ENCODE results near the gene HDAC8.
"Not testable (repeated sequence)": the region's sequence is repeated elsewhere in the genome, so short reads cannot be mapped to it uniquely, and the experiment has no call there.

HDAC8 gene

GRCh38 chrX:72461288-72461687, 111.4 kb downstream of the HDAC8 start:
- no peak for DNase-seq (ENCODE audit: low read depth)

GRCh38 chrX:72460715-72461114, 111.9 kb downstream of the HDAC8 start:
- no peak for DNase-seq (ENCODE audit: low read depth)

DNA sequence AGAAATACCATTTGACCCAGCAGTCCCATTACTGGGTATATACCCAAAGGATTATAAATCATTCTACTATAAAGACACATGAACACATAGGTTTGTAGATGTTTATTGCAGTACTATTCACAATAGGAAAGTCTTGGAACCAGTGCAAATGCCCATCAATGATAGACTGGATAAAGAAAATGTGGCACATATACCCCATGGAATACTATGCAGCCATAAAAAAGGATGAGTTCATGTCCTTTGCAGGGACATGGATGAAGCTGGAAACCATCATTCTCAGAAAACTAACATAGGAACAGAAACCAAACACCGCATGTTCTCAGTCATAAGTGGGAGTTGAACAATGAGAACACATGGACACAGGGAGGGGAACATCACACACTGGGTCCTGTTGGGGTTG, 123.6 kb downstream of the HDAC8 start:
- DNase-seq (ENCODE audit: low read depth): not testable (repeated sequence)

GRCh38 chrX:72440764-72441163, 131.9 kb downstream of the HDAC8 start:
- DNase-seq (ENCODE audit: low read depth): not testable (repeated sequence)

DNA sequence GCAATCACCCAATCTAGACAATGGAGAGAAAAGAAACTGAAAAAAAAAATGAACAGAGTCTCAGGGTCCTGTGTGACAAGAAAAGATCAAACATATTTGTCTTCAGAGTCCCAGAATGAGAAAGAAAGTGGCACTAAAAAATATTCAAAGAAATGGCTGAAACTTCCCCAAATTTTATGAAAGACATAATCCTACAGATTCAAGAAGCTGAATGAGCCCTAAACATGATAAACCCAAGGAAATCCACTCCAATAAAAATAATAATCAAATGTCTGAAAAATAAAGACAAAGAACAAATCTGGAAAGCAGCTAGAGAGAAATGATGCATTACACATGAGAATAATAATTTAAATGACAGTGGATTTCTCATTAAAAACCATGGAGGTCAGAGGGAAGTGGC, 136.6 kb downstream of the HDAC8 start:
- no peak for DNase-seq (ENCODE audit: low read depth)

- no peak for DNase-seq (ENCODE audit: low read depth)
These were observed 142.2 kb downstream of the HDAC8 start for GRCh38 chrX:72430405-72430968.

- no peak for DNase-seq (ENCODE audit: low read depth)
These were observed 150.8 kb downstream of the HDAC8 start for GRCh38 chrX:72421797-72422196.

DNA sequence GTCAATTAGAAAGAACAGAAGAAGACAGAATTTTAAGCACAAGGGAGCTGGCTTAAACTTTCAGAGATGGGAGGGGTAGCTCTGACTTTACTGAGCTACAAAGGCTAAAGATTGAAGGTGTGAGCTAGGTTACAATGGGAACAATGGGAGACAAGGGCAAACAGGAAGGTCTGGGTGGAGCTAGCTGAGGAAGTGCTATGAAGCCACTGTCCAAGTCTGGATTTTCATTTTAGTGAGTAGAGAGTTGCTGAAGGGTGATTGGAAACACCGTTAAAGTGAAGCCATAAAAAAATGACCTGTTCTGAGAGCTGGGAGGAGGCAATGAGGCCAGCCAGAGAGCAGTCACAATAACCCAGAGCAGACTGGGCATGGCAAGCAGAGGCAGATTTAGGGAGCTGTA, 162.7 kb downstream of the HDAC8 start:
- DNase-seq (ENCODE audit: low read depth): no peak

GRCh38 chrX:72408885-72409284, 163.8 kb downstream of the HDAC8 start:
- no peak for DNase-seq (ENCODE audit: low read depth)

DNA sequence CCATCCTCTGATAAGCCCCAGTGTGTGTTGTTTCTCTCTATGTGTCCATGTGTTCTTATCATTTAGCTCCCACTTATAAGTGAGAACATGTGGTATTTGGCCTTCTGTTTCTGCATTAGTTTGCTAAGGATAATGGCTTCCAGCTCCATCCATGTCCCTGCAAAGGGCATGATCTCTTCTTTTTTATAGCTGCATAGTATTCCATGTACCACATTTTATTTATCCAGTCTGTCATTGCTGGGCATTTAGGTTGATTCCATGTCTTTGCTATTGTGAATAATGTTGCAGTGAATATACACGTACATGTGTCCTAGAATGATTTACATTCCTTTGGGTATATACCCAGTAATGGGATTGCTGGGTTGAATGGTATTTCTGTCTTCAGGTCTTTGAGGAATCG, 167.5 kb downstream of the HDAC8 start:
- DNase-seq (ENCODE audit: low read depth): not testable (repeated sequence)

DNA sequence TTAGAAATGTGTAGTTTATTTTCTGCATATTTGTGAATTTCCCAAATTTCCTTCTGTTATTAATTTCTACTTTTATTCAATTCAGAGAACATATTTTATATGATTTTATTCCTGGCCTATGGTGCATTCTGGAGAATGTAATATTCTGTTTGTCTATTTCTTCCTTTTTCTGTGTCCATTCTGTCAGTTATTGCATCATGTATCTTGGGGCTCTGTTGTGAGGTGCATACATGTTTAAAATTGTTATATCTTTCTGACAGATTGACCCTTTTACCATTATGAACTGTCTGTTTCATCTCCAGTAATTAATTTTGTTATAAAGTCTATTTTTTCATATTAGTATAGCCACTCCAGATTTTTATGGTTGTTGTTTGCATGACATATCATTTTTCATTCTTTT, 170.0 kb downstream of the HDAC8 start:
- DNase-seq (ENCODE audit: low read depth): no peak

GRCh38 chrX:72399816-72400215, 172.8 kb downstream of the HDAC8 start:
- no peak for DNase-seq (ENCODE audit: low read depth)

GRCh38 chrX:72396117-72396516, 176.5 kb downstream of the HDAC8 start:
- no peak for DNase-seq (ENCODE audit: low read depth)

- DNase-seq (ENCODE audit: low read depth): no peak
These were observed 177.4 kb downstream of the HDAC8 start for GRCh38 chrX:72395237-72395636.

DNA sequence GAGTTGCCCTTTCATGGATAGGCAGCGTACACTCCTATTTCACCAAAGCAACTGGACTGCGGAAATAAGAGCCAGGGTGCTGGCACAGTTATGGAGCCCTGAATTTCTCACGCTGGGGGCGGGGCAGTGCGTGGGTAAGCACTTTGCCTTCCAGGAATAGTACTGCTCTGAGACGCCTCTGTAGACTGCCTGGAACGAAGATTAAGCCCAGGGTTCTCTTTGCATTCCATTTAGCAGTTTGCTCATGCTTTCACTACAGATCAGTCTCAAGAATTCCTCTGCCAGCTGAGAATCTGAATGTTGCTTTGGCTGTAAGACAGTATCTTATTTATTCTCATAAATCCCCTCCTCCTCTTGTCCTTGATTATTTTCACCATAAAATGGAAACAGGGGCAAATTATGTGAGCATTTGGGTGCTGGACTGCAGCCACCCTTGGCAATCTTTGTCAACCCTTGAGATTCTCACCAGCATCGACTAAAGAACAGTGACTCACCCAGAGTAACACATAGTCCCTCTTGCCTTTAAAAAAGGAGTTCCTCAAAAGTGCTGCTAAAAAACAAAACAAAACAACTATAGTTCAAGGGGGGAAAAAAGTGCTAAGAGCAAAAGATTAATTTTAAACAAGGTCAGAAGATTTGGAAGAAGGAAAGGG, 178.0 kb downstream of the HDAC8 start:
- DNase-seq (ENCODE audit: low read depth): no peak

- no peak for DNase-seq (ENCODE audit: low read depth)
These were observed 178.7 kb downstream of the HDAC8 start for GRCh38 chrX:72393836-72394517.

GRCh38 chrX:72392816-72393800, 179.5 kb downstream of the HDAC8 start:
- no peak for DNase-seq (ENCODE audit: low read depth)

DNA sequence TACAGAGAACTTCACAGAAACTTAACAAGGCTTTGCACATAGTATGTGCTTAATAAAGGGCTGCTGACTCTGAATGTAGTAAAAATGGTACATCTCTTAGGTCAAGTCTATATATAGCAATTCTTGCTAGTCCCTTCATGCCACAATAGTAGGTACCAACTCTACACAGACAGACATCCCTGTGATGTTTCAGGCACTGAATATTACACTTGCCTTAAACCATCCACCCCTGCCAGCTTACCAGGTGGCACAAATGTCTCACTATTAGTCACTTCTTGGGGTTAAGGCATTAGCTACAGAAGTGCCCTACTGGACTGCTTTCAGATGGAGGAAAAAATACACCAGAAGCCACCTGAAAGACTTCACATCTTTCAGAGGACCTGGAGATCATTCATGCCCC, 180.6 kb downstream of the HDAC8 start:
- DNase-seq (ENCODE audit: low read depth): no peak

GRCh38 chrX:72387247-72387646, 185.4 kb downstream of the HDAC8 start:
- no peak for DNase-seq (ENCODE audit: low read depth)

GRCh38 chrX:72382202-72382595, 190.4 kb downstream of the HDAC8 start:
- DNase-seq (ENCODE audit: low read depth): no peak

DNA sequence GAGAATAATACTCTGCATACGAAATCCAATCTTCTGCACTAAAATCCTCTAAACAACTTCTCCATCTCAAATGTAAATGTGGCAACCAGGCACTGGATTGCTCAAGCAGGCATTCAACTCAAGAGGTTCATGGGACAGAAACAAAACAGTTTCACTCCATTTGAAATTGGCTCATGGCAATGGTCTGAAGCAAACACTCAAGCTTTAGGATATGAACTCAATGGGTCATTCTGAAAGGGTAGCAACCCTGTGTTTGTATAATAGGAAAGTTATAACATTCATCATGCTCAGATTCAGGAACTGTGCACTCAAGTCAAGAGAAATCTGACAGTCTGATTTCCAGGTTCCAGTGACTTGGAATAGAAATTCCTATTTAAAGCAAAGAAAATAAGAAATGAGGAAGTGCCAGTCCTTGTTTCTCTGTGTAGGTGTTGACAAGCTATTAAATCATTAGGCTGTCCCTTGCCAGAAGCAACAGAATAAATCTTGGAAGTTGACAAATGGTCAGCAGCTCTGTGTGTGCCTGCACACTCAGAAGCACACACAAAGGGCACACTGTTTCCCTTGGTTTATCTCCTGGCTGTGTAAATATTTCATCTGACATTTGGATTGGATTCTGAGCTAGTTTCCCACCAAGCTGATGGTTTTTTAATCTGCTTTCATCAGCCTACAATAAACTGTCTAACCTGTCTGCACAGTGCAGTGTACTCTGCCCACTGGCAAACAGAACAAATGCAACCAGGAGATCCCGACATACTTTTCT, 191.0 kb downstream of the HDAC8 start:
- DNase-seq (ENCODE audit: low read depth): no peak

GRCh38 chrX:72376124-72376523, 196.5 kb downstream of the HDAC8 start:
- no peak for DNase-seq (ENCODE audit: low read depth)
